Inflammatory macrophage treated with lipopolysaccharide for 1 hour (primary cell): ENCODE measurements around the gene ADAM33.

ENCODE experiments used
- DNase-seq, 2 donors: peaks; one replicate each; pipeline ENCODE4 v3.0.0-alpha.2; 2020 to 2022

The ADAM33 gene

DNA sequence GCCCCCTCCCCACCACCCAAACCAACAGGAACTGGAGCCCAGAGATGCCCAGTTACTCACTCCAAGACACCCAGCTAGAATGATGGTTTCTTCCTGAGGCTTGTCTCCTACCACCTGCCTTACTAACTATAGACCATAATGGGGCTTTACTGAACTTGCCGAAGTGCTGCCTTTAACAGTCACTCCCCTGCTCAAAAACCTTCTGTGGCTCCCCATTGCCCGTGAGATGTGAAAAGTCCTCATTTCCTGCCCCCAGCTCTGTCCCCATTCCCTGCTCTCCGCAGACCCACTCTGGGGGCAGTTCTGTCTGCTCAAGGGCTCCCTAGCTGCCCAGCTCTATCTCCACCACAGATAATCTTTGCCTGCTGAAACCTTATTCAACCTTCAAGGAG lies 25.7 kb upstream of the ADAM33 start:
- DNase-seq = no peak

DNA sequence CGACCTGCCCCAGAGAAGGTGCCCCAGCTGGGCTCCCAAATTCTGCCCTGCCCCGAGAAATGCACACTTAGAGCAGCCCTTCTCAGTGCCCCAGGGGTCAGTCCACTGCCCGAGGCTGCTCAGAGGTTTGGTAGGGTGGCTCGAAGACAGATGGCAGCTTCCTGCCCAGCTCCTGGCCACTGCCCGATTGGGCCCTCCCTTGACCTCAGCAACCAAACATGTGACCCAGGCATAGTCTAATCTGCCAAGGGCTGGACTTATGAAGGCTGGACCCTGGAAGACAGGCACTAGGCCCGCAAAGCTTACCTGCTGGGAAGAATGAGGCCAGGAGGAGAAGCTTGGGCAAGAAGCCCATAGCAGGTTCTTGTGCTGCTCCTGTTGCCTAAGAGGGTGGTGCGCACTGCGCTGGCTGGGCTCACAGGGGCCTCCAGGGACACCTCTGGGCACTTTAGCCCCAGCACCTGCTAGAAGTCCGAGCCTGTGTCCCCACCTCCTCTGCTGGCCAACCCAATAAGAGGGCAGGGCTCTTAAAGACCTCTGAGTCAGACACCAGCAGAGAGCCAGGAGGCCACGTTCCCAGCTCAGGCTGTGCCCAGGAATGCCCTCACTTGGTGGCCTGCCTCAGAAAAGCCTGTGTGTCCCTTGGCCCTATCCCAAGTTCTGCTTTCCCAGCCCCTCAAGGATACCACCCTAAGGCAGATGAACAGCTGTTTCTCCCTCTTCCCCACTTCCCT lies 25.1 kb upstream of the ADAM33 start:
- DNase-seq = no peak

DNA sequence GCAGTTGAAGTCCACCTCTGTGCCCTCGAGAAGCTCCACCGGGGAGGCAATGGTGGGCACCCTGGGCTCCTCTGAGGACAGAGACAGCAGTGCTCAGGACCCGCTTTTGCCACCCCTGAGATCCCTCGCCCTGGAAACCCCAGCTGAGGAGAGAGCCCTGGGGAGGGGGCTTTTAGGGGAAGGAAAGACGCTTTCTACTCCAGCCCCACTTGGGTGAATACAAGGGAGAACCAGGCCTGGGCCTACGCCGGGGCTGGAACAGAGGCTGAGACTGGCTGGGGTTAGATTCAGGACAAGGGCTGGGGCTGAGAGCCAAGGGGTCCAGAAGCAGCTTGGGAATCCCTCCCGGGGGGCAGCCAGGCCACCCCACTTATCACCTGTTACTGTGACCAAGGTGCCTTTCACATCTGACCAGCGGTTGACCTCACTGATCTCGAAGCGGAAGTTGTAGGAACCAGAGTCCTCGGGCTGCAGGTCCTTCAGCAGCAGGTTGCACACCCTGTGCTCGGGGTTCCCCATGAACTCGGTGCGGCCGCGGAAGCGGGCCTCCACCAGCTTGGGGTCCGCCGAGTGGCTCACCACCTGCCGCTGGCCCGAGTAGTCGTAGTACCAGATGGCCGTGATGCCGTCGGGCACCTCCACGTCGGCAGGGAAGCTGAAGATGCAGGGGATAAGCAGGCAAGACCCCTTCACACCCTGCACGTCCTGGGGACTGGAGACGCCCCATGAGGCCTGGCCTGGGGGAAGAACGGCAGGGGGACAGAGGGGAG lies 24.3 kb upstream of the ADAM33 start:
- no peak for DNase-seq

DNA sequence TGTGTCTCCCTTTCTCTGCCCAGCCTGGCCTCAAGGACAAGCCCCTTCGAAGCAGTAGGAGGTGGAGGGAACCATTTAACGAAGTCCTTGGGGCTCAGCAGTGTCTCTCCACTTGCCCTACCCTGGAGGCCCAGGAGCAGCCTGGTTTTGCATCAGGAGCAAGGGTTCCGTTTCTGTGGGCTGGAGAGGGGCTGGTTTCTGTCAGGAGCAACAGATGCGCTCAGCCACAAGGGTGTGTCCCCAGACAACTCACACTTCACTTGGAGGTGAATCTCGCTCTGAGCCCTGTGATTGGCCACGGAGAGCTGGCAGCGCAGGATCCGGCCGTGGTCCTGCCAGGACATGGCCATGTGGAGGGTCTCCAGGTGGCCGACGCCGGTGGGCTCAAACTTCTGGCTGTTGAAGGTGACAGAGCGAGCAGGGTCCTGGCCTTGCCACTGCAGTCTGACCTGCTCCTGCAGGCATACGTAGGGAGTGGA lies 23.7 kb upstream of the ADAM33 start:
- no peak for DNase-seq

DNA sequence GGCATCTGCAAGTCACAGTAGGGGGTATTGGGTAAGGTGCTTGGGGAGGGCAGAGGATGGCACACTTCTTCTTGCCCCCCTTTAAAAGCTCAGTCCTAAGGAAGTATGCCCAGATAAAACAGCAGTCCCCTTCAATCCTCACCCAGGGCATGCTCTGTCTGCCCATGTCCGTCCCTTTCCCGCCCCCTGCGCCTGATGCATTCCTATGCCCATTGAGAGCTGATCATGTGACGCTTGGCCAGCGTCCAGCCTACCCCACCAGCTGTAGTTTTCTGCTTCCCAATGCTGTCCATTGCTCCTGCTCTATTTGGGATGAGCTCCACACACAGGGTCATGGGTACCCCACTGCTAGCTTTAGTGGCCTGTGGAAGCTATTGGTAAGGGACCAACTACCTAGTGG lies 22.3 kb upstream of the ADAM33 start:
- no peak for DNase-seq

- no peak for DNase-seq
These were observed 21.0 kb upstream of the ADAM33 start for GRCh38 chr20:3702611-3703391.

DNA sequence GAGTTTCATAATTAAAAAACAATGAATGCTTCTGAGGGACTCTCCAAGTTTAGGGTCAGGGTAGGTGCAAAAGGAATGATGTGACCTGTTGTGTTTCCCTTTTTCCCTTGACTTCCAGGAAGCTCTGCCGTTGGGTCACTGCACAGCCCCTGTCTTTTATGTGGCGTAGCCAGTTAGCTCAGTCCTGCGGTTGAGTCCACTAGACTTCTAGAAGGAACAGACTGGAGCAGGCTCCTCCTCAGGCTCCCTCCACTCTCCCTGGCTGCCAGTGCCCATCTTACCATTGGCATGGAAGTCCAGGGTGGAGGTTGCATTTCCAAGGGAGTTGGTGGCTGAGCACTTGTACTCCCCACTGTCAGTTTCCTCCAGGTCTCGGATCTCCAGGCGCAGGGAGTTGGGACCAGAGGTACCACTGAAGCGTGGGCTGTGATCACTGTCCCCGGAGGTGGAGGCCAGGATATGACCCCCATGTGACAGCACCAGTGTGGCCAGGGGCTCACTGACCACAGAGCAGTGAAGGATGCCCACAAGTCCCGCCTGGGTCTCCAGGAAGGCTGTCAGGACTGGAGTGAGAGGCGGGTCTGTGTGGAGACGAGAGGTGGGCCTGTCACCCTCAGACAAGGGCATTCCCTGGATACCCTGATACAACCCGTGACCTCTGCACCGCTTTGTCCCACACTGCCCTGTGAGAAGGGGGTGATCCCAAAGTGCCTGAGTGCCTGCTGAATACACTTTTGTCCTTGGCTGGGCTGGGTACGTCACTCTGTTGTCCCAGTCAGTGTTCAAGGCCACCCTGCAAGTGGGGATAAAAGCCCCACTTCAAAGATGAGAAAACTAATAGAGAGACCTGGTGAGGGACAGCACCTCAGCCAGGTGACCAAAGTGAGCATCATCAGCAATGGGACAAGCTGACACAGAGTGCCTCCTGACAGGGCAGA lies 19.5 kb upstream of the ADAM33 start:
- no peak for DNase-seq

DNA sequence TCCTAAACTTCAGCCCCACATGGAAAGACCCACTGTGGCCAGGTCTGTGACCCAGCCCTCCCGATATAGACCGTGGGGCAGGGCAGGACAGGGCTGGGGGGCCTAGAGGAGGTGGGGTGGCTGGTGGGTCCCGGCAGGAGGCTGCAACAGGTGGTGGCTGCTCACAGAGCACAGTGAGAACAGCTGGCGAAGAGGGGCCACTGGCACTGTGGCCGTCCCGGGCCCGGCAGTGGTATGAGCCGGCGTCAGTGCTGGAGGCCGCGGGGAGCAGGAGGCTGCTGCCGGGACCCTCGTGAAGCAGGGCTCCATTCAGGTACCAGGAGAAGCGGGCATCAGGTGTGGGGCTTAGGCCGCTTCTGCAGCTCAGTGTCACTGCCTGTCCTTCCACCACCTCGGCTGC lies 17.2 kb upstream of the ADAM33 start:
- no peak for DNase-seq

GRCh38 chr20:3698591-3699001 lies 16.8 kb upstream of the ADAM33 start:
- no peak for DNase-seq

DNA sequence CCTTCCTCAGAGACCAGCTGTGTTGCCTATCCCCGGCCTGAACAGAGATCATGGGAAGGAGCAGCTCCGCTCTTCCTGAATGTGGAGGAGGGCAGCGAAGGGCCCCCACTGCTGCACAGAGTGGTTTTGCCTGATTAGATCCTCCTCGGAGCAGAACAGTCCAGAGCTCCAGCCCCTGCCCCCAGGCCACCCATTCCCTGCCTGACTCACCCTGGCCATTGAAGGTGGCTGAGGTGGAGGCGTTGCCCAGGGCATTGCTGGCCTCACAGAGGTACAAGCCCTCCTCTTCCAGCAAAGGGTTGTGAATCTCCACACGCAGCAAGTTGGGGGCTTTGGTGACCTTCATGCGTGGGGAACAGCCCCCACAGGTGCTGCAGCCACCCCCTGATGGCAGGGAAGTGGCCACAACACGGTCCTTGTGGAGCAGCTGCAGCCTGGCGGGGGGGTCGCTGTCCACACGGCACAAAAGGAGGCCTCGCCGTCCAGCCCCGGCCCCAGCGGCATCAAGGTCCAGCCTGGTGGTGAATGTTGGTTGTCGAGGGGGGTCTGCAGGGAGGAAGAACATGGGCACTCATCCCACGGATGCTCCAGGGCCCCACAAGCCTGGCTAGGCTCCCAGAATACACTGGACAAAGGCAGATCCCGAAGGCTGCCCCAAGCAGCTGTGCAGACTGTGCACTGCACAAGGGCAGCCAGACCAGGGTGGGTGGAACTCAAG lies 15.9 kb upstream of the ADAM33 start:
- DNase-seq = no peak

GRCh38 chr20:3696745-3697587 lies 15.2 kb upstream of the ADAM33 start:
- no peak for DNase-seq

DNA sequence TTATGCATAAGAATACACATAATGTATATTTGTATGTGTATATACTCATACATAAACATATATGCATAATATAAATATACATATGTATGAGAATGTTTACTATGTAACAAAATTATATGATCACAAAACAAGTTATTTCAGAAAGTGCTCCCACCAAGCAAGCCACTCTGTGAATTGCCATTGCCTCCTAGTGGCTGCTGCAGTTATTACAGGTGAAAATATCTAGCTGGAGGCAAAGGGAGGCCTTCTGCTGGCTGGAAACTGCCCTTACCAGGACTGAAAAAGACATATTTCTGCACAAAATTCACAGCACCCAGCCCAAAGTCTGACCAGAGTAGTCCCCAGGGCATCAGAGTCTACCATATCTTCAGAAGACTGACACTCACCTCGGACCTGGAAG lies 14.4 kb upstream of the ADAM33 start:
- peak in 1 of 2 donors; percentile 59 for DNase-seq

GRCh38 chr20:3694864-3695263 lies 13.1 kb upstream of the ADAM33 start:
- no peak for DNase-seq

DNA sequence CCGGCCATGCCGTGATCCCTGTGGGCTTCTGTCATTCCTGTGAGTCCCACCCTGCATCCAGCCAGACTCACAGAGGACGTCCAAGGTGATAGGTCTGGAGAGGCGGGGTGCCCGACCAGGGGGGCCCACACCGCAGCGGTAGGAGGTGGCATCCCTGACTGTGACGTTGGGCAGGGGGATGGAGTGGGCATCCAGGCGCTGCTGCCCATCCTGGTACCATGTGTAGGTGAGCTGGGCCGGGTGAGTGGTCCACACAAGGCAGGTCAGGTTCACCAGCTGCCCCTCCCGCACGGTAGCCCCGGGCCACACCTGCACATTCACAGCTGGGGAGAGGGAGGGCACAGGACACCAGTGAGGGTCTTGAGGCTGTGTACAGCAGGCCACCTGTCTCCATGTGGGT lies 11.6 kb upstream of the ADAM33 start:
- DNase-seq = no peak

DNA sequence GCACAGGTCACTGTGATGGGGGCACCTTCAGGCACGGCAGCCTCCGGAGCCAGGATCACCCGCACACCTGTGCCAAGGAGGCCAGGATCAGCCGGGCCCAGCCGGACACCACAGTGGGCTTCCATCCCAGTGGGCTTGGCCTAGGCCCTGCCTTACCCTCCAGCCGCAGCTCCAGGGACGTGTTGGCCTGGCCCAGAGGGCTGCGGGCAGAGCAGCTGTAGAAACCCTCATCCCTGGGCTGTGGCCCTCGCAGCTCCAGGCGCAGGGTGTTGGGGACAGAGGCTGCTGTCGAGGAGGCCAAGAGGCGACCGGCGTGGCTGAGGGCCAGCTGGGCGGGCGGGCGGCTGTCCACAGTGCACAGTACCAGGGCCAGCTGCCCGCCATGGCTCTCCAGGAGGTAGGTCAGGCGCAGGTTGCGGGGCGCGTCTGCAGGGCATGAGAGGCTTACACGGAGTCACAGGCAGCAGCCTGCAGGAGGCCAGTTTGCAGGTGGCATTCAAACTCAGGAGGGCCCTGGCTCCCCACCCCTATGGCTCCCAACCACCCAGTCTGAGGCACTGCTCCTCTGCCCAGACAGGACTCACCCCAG lies 11.0 kb upstream of the ADAM33 start:
- DNase-seq = no peak

GRCh38 chr20:3691897-3692296 lies 10.1 kb upstream of the ADAM33 start:
- no peak for DNase-seq

- no peak for DNase-seq
These were observed 9.5 kb upstream of the ADAM33 start for GRCh38 chr20:3691306-3691705.

- DNase-seq = no peak
These were observed 8.6 kb upstream of the ADAM33 start for GRCh38 chr20:3690413-3690812.

DNA sequence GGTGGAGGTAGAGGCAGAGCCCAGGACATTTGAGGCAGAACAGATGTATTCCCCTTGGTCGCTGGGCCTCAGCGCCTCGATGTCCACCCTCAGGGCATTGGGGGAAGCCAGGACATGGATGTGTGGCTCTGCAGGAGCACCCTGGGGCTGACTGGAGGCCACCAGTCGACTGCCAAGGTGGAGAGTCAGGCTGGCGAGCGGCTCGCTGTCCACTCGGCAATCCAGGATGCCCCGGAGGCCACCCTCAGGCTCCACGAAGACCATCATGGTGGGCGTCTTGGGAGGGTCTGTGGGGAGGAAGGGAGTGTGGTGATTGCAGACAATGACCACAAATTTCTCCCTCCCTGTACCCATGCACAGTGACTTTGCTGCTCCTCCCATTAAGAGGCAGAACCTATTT lies 8.2 kb upstream of the ADAM33 start:
- no peak for DNase-seq

DNA sequence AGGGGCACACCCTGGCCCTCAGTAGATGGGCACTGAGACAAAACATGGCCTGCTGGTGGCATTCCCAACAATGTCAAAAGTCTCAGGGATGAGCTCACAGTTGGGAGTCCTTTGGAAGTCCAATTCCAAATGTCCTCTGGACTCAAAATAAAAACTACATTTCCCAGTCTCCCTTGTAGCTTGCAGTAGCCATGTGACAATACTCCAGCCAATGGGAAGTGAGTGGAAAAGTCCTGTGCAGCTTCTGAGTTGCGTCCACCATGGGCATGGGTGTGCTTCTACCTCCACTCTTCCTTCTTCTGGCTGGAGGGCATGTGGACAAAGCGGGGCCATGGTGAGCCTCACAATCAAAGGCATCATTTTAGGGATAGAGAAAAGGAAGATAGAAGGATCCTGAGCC lies 5.8 kb upstream of the ADAM33 start:
- peak; percentile 20 to 32 for DNase-seq
